Stimulated activated CD4-positive, alpha-beta T cell treated with anti-CD3 and anti-CD28 coated beads, TNF-alpha, amount 100 ng/mL, for 4 hours (primary cell): Measurements from ENCODE around the gene FRMD5.
"Not testable (repeated sequence)": the region's sequence is repeated elsewhere in the genome, so short reads cannot be mapped to it uniquely, and the experiment has no call there.

Experiments
- DNase-seq, 3 experiments: peaks; one replicate each; pipeline ENCODE4 v3.0.0-alpha.2; 2020; ENCODE audit warnings: low read depth in 3 of 3

FRMD5 gene

GRCh38 chr15:43893956-43894355, 301.1 kb downstream of the FRMD5 start:
- no peak for DNase-seq

- no peak for DNase-seq
These were observed 306.0 kb downstream of the FRMD5 start for GRCh38 chr15:43889042-43889441.

- DNase-seq: no peak
These were observed 307.2 kb downstream of the FRMD5 start for GRCh38 chr15:43887901-43888300.

GRCh38 chr15:43886558-43886957, 308.5 kb downstream of the FRMD5 start:
- DNase-seq: no peak

- DNase-seq: no peak
These were observed 311.5 kb downstream of the FRMD5 start for GRCh38 chr15:43883571-43883970.

GRCh38 chr15:43881944-43882343, 313.1 kb downstream of the FRMD5 start:
- no peak for DNase-seq

GRCh38 chr15:43881245-43881644, 313.8 kb downstream of the FRMD5 start:
- no peak for DNase-seq

GRCh38 chr15:43880406-43881194, 314.5 kb downstream of the FRMD5 start:
- DNase-seq: no peak

- no peak for DNase-seq
These were observed 315.4 kb downstream of the FRMD5 start for GRCh38 chr15:43879386-43880355.

- DNase-seq: no peak
These were observed 316.6 kb downstream of the FRMD5 start for GRCh38 chr15:43878446-43878845.

- DNase-seq: no peak
These were observed 317.7 kb downstream of the FRMD5 start for GRCh38 chr15:43877371-43877770.

- no peak for DNase-seq
These were observed 318.2 kb downstream of the FRMD5 start for GRCh38 chr15:43876872-43877271.

- no peak for DNase-seq
These were observed 321.4 kb downstream of the FRMD5 start for GRCh38 chr15:43873651-43874050.

GRCh38 chr15:43872416-43873020, 322.6 kb downstream of the FRMD5 start:
- no peak for DNase-seq

GRCh38 chr15:43871835-43872234, 323.2 kb downstream of the FRMD5 start:
- DNase-seq: no peak

GRCh38 chr15:43868406-43868805, 326.7 kb downstream of the FRMD5 start:
- DNase-seq: no peak

- DNase-seq: no peak
These were observed 328.0 kb downstream of the FRMD5 start for GRCh38 chr15:43867096-43867495.

GRCh38 chr15:43866636-43867035, 328.4 kb downstream of the FRMD5 start:
- not testable (repeated sequence) for DNase-seq

GRCh38 chr15:43859546-43859945, 335.5 kb downstream of the FRMD5 start:
- DNase-seq: no peak

- DNase-seq: no peak
These were observed 340.3 kb downstream of the FRMD5 start for GRCh38 chr15:43854801-43855200.

GRCh38 chr15:43852607-43853006, 342.5 kb downstream of the FRMD5 start:
- DNase-seq: no peak

GRCh38 chr15:43851251-43851650, 343.8 kb downstream of the FRMD5 start:
- DNase-seq: no peak
